Measurements from ENCODE around the gene SYT2. TPM values are rescaled to one million over a fixed set of nuclear protein-coding genes. Genes with fewer than 3 reads are reported as not detected.
"Not testable (repeated sequence)": the region's sequence is repeated elsewhere in the genome, so short reads cannot be mapped to it uniquely, and the experiment has no call there.

The SYT2 gene
- total and polyA plus RNA-seq, 10 donors, result under 0.01 to 0.14 (median 0.03) TPM; not detected in 3

DNA sequence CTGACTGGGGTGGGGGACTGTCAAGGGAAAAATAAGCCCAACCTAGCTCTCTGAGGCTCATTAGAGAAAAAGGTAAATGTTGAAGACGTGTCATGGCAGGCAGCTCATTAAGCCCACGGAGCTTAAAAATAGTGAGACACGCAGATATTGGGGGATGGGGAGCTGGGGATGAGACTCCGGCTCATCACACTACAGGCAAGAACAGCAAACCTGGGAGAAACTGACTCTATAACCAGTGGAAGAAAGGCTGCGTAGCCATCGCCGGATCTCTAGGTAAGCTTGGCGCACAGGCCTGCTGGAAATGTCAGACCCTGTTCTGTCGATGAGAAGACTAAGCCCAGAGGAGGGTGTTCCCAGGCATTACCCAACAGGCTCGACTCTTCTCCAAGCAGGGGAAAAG is 78.0 kb downstream of the SYT2 start:
- Histone ChIP-seq H3K27me3 (replicated peaks in 1 of 7) (peaks cover 0 to 92% (median 4%) of the 10 kb centered on the region in 7 donors), H3K27ac (no peak overlapping the region), H3K4me3 (no peak overlapping the region), H3K4me1 (peaks cover 12 to 46% (median 33%) of the 10 kb centered on the region in 6 donors), H3K9me3 (no peaks in the 10 kb centered on the region), H3K36me3 (no peaks in the 10 kb centered on the region)
- WGBS, 5 donors, result 85 to 93% (median 88%) methylated on average over 10 of the region's 10 CpGs
- intact Hi-C loops (cut with DNase I; ENCODE audit: low total_unique reads), result no loop called here
- no peak for TF ChIP-seq POLR2AphosphoS5 (IDR thresholded peaks at IDR 0.05)
- DNase-seq, result peak; percentile 30

DNA sequence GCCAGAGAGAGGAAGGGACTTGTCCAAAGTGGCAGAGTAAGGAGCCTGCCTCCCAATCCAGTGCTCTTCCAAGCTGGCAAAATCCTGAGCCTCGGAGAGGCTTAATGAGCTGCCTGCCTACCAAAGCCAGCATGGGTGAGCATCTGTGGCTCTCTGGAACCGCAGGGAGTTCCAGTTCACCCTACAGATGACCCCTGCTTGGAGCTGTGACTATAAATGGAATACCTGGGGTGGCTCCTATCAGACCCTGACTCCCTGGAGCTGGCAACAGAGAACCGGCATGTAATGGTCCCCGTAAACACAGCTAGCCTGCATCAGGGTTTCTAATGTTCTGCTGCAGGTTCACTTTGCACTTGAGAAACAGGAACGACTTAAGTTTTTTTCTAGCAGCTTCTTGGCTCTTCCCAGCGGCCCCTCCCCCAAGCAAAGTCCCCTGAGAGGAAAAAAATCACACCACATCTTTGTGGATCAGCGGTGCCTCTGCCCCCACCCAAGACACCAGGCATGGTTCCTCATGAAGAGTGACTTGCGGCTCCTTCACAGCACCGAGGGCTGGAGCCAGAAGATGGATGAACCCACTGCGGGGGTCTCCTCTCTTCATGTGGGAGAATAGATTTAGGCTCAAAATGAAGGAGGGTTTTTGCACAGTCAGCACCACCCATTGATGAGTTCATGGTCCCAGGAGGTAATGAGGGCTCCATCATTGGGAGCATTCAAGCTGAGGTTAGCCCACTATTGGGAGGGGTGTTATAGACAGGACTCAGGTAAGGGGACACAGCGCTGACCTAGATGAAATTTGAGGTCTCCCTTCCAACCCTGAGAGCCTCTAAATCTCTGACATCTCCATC is 79.0 kb downstream of the SYT2 start:
- intact Hi-C loops (cut with DNase I; ENCODE audit: low total_unique reads), result no loop called here

GRCh38 chr1:202630541-202630940 is 79.7 kb downstream of the SYT2 start:
- peaks cover 15 to 63% (median 46%) of the 10 kb centered on the region in 6 donors for H3K4me1 ChIP-seq

More for the DNA sequence above, 79.0 kb downstream of the SYT2 start:
- Histone ChIP-seq H3K4me1 (peaks cover 12 to 56% (median 42%) of the 10 kb centered on the region in 6 donors), H3K36me3 (no peaks in the 10 kb centered on the region), H3K4me3 (no peak overlapping the region), H3K27ac (no peak overlapping the region), H3K9me3 (no peaks in the 10 kb centered on the region), H3K27me3 (replicated peaks in 1 of 7) (peaks cover 0 to 93% (median 4%) of the 10 kb centered on the region in 7 donors)
- 61 to 67% (median 62%) methylated on average over 9 to 11 of the region's 11 CpGs for WGBS, 5 donors
- TF ChIP-seq POLR2AphosphoS5 (IDR thresholded peaks at IDR 0.05), result no peak
- no peak for TF ChIP-seq CTCF (IDR thresholded peaks at IDR 0.05 in 8 of 11, conservative IDR thresholded peaks at IDR 0.05 in 3 of 11)
- no peak for TF ChIP-seq POLR2A (IDR thresholded peaks at IDR 0.05)
- DNase-seq, result peak; percentile 44

DNA sequence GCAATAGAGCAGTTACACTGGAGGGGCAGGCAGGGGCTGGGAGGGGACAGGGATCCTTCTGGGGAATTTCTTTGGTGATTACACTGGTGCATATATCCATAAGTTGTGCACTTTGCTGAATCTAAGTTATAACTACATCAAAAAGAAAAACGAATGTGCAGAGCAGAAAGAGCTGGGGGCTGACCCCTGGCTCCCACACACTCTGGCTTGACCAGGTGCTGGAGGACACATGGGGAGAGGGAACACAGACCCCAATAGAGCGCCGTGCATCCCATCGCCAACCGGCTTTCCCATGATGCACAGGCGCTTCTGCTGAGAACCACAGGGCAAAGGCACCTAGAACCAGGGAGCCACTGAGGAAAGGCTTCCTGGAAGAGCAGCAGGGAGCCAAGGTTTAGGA is 80.2 kb downstream of the SYT2 start:
- H3K36me3 ChIP-seq; H3K9me3 ChIP-seq; H3K4me3 ChIP-seq; H3K27ac ChIP-seq; intact Hi-C loops (cut with DNase I; ENCODE audit: low total_unique reads): not testable (repeated sequence)
- DNase-seq, result peak; percentile 62
- WGBS, 5 donors, result 82 to 94% (median 90%) methylated on average over 6 of the region's 6 CpGs
- Histone ChIP-seq H3K4me1 (peaks cover 16 to 67% (median 49%) of the 10 kb centered on the region in 6 donors), H3K27me3 (replicated peaks in 1 of 7) (peaks cover 0 to 92% (median 4%) of the 10 kb centered on the region in 7 donors)

More at GRCh38 chr1:202630541-202630940, 79.7 kb downstream of the SYT2 start:
- WGBS, 5 donors, result 48 to 80% (median 77%) methylated on average over 4 to 6 of the region's 6 CpGs
- Histone ChIP-seq H3K27ac (no peak overlapping the region), H3K27me3 (replicated peaks in 1 of 7) (peaks cover 0 to 93% (median 4%) of the 10 kb centered on the region in 7 donors), H3K9me3 (no peaks in the 10 kb centered on the region), H3K36me3 (no peaks in the 10 kb centered on the region), H3K4me3 (no peak overlapping the region)
- TF ChIP-seq CTCF (IDR thresholded peaks at IDR 0.05 in 8 of 11, conservative IDR thresholded peaks at IDR 0.05 in 3 of 11) (no peak), POLR2AphosphoS5 (IDR thresholded peaks at IDR 0.05) (no peak)
- DNase-seq, result peak; percentile 63
- intact Hi-C loops (cut with DNase I; ENCODE audit: low total_unique reads), result no loop called here

GRCh38 chr1:202629257-202629811 is 80.9 kb downstream of the SYT2 start:
- TF ChIP-seq POLR2AphosphoS5 (IDR thresholded peaks at IDR 0.05), result peak in 1 of 3 donors; percentile 52
- intact Hi-C loops (cut with DNase I; ENCODE audit: low total_unique reads); H3K36me3 ChIP-seq; H3K9me3 ChIP-seq; H3K4me3 ChIP-seq: not testable (repeated sequence)
- Histone ChIP-seq H3K27me3 (replicated peaks in 1 of 7) (peaks cover 0 to 85% (median 4%) of the 10 kb centered on the region in 7 donors), H3K4me1 (peaks cover 16 to 67% (median 49%) of the 10 kb centered on the region in 6 donors), H3K27ac (peak overlapping the region in 5 of 8 donors; percentile 10 to 63 (median 48))
- WGBS, 5 donors, result 25 to 62% (median 58%) methylated on average over 2 of the region's 2 CpGs
- DNase-seq, result peak; percentile 77

All from spleen (tissue), 11 donors.